Panc1 (cell line): ENCODE data around the gene TMEM132C. TPM values are rescaled to one million over a fixed set of nuclear protein-coding genes. Genes with fewer than 3 reads are reported as not detected.

Experiments used
- ATAC-seq: fragments of 200-7000 bp; cut with Tn5 transposase; 2 replicates; pipeline ENCODE4 v1.9.1; 2020; ENCODE audit warnings: mild to moderate bottlenecking, moderate library complexity
- BruUV-seq: library from RNA; stranded (reverse); fragments of 400-500 nt; replicated peaks from 2 replicates; lab custom pipeline; 2021; lab: Mats Ljungman, UMichigan
- CTCF ChIA-PET: fragments of 300-600 bp; sonication (Branson Sonifier 250); formaldehyde crosslinking; loops from one replicate; lab custom pipeline; 2022; ENCODE audit warnings: antibody characterized with exemption; lab: Charles Lee
- POLR2A ChIA-PET: fragments of 300-600 bp; sonication (Branson Sonifier 250); formaldehyde crosslinking; loops from one replicate; lab custom pipeline; 2022; ENCODE audit warnings: antibody characterized with exemption; lab: Charles Lee
- DNase-seq: peaks from one replicate; pipeline ENCODE4 v3.0.0-alpha.2; 2010; ENCODE audit warnings: low read depth, low spot score
- H3K27ac ChIP-seq: 2 replicates; pipeline ENCODE4 v1.5.1; 2011; ENCODE audit warnings: mild to moderate bottlenecking, low read length, inconsistent platforms
- H3K27me3 ChIP-seq: fragments of 200-500 bp; sonication (Bioruptor generic); 2 replicates; pipeline ENCODE4 v1.6.0; 2014; ENCODE audit warnings: low read length, inconsistent platforms; ENCODE audit not compliant: control insufficient read depth, insufficient read depth
- H3K36me3 ChIP-seq: fragments of 200-500 bp; sonication (Bioruptor generic); 2 replicates; pipeline ENCODE4 v1.5.1; 2014; ENCODE audit warnings: inconsistent platforms, mild to moderate bottlenecking, low read length, moderate library complexity; ENCODE audit not compliant: control insufficient read depth, insufficient read depth
- H3K4me1 ChIP-seq: 2 replicates; pipeline ENCODE4 v1.5.1; 2011; ENCODE audit warnings: inconsistent platforms, mild to moderate bottlenecking, low read length, moderate library complexity; ENCODE audit not compliant: control insufficient read depth, insufficient read depth
- H3K4me3 ChIP-seq, 2 experiments: 2 replicates each; pipeline ENCODE4 v1.5.1; 2011 to 2012; ENCODE audit warnings: low read depth in 2 of 2, low read length in 2 of 2, mild to moderate bottlenecking in 2 of 2, inconsistent platforms in 1 of 2, moderate library complexity in 1 of 2
- H3K9me3 ChIP-seq: fragments of 200-500 bp; sonication (Bioruptor generic); 2 replicates; pipeline ENCODE4 v1.5.1; 2014; ENCODE audit warnings: low read depth, mild to moderate bottlenecking, inconsistent platforms, low read length, moderate library complexity; ENCODE audit not compliant: control insufficient read depth, insufficient read depth
- CTCF ChIP-seq: fragments of 450-650 bp; IDR thresholded peaks from 2 replicates; pipeline ENCODE4 v1.5.1; 2017; ENCODE audit warnings: mild to moderate bottlenecking
- POLR2AphosphoS5 ChIP-seq: IDR thresholded peaks from 2 replicates; pipeline ENCODE4 v1.6.1; 2012; ENCODE audit warnings: mild to moderate bottlenecking, low read depth, low read length, moderate library complexity
- SIN3A ChIP-seq: IDR thresholded peaks from 2 replicates; pipeline ENCODE4 v1.6.1; 2012; ENCODE audit warnings: low read depth, mild to moderate bottlenecking, low read length, moderate library complexity, borderline replicate concordance; ENCODE audit not compliant: insufficient read depth
- TCF7L2 ChIP-seq: IDR thresholded peaks from 2 replicates; pipeline ENCODE4 v1.6.1; 2011; ENCODE audit warnings: mild to moderate bottlenecking, low read depth, low read length, inconsistent platforms
- in situ Hi-C: cut with HindIII; loops from 2 replicates; pipeline ENCODE4 v1.10.0; 2016; ENCODE audit warnings: low sequenced_read_pairs, low pct_unique_long_range_greater_than_20kb
- intact Hi-C: fragments of 100-400 bp; cut with micrococcal nuclease; formaldehyde crosslinking; loops from one replicate; pipeline ENCODE4 v1.10.0; 2022; ENCODE audit not compliant: unreplicated experiment
- total RNA-seq: library from RNA; stranded (reverse); gene quantifications from one replicate; pipeline ENCODE4 v1.2.1, GENCODE V29; 2021; ENCODE audit not compliant: unreplicated experiment
- TF ChIP-seq, protein P1 (sequence below), 2 experiments: IDR thresholded peaks; 2 replicates each; pipeline ENCODE4 v1.6.1; 2011 to 2012; ENCODE audit warnings: low read depth in 2 of 2, control low read depth in 1 of 2, low read length in 1 of 2, mild to moderate bottlenecking in 1 of 2, moderate library complexity in 1 of 2; ENCODE audit not compliant: insufficient read depth in 1 of 2

TMEM132C gene
- total RNA-seq, 1 experiment from 2014 or later = not detected

- H3K9me3 ChIP-seq = no peaks in the 10 kb centered on the region
- no peaks in the 10 kb centered on the region for H3K27me3 ChIP-seq
- in situ Hi-C loops (no loop called here), intact Hi-C loops (no loop called here)
- TF ChIP-seq POLR2AphosphoS5 (no peak), CTCF (no peak), SIN3A (no peak), TCF7L2 (no peak)
- TF ChIP-seq, protein P1, sequence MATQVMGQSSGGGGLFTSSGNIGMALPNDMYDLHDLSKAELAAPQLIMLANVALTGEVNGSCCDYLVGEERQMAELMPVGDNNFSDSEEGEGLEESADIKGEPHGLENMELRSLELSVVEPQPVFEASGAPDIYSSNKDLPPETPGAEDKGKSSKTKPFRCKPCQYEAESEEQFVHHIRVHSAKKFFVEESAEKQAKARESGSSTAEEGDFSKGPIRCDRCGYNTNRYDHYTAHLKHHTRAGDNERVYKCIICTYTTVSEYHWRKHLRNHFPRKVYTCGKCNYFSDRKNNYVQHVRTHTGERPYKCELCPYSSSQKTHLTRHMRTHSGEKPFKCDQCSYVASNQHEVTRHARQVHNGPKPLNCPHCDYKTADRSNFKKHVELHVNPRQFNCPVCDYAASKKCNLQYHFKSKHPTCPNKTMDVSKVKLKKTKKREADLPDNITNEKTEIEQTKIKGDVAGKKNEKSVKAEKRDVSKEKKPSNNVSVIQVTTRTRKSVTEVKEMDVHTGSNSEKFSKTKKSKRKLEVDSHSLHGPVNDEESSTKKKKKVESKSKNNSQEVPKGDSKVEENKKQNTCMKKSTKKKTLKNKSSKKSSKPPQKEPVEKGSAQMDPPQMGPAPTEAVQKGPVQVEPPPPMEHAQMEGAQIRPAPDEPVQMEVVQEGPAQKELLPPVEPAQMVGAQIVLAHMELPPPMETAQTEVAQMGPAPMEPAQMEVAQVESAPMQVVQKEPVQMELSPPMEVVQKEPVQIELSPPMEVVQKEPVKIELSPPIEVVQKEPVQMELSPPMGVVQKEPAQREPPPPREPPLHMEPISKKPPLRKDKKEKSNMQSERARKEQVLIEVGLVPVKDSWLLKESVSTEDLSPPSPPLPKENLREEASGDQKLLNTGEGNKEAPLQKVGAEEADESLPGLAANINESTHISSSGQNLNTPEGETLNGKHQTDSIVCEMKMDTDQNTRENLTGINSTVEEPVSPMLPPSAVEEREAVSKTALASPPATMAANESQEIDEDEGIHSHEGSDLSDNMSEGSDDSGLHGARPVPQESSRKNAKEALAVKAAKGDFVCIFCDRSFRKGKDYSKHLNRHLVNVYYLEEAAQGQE (IDR thresholded peaks at IDR 0.05; ENCODE audit: insufficient read depth in 1 of 2, low read depth in 2 of 2, low read length in 1 of 2) = no peak
- H3K36me3 ChIP-seq = no peaks in the 10 kb centered on the region
- POLR2A ChIA-PET = no interaction called here
- no peak for DNase-seq
- H3K4me1 ChIP-seq = no peaks in the 10 kb centered on the region
- ATAC-seq = no peak
- no peak overlapping the region for H3K4me3 ChIP-seq
- BruUV-seq = no TSS peak
- CTCF ChIA-PET = interaction anchor here (0.6 kb wide), 1 partner anchor 22 kb away, joined by 3 read pairs; no protein-coding TSS in a partner anchor
- no peak overlapping the region for H3K27ac ChIP-seq
Observed at GRCh38 chr12:128339631-128340030, 72.7 kb downstream of the TMEM132C start.

GRCh38 chr12:128353301-128353700 is 86.3 kb downstream of the TMEM132C start:
- H3K4me1 ChIP-seq = no peaks in the 10 kb centered on the region
- intact Hi-C loops (no loop called here), in situ Hi-C loops (no loop called here)
- H3K9me3 ChIP-seq = no peaks in the 10 kb centered on the region
- BruUV-seq = no TSS peak
- no peaks in the 10 kb centered on the region for H3K36me3 ChIP-seq
- no peaks in the 10 kb centered on the region for H3K27me3 ChIP-seq
- H3K27ac ChIP-seq = no peak overlapping the region
- DNase-seq (no peak), ATAC-seq (no peak)
- H3K4me3 ChIP-seq = no peak overlapping the region
- TF ChIP-seq POLR2AphosphoS5 (no peak), CTCF (no peak), TCF7L2 (no peak), SIN3A (no peak)
- TF ChIP-seq, protein P1 (IDR thresholded peaks at IDR 0.05; ENCODE audit: insufficient read depth in 1 of 2, low read depth in 2 of 2, low read length in 1 of 2) = no peak
- ChIA-PET CTCF (no interaction called here), POLR2A (no interaction called here)
